Lung (tissue), 12 donors: ENCODE measurements around the gene ATP6V1B1. TPM values are rescaled to one million over a fixed set of nuclear protein-coding genes. Genes with fewer than 3 reads are reported as not detected.

Source experiments
- ATAC-seq: fragments of 200-7000 bp; cut with Tn5 transposase; one replicate; pipeline ENCODE4 v1.9.1; 2020; ENCODE audit warnings: moderate number of reproducible peaks; ENCODE audit not compliant: insufficient read depth, low FRiP score
- DNase-seq, 3 donors: peaks; one replicate each; pipeline ENCODE4 v3.0.0-alpha.2; 2013 to 2017
- H3K27ac ChIP-seq, 2 donors: one replicate each; pipeline ENCODE4 v1.5.1; 2013; ENCODE audit warnings: mild to moderate bottlenecking in 2 of 2, moderate library complexity in 2 of 2, control low read depth in 1 of 2, inconsistent platforms in 1 of 2, low read depth in 1 of 2, low read length in 1 of 2
- H3K27me3 ChIP-seq, 3 donors: one replicate each; pipeline ENCODE4 v1.5.1; 2013; ENCODE audit warnings: low read length in 2 of 3; ENCODE audit not compliant: control insufficient read depth in 3 of 3, insufficient read depth in 3 of 3
- H3K36me3 ChIP-seq, 4 donors: one replicate each; pipeline ENCODE4 v1.5.1; 2013; ENCODE audit warnings: low read length in 4 of 4, mild to moderate bottlenecking in 1 of 4, moderate library complexity in 1 of 4; ENCODE audit not compliant: control insufficient read depth in 4 of 4, insufficient read depth in 4 of 4
- H3K4me1 ChIP-seq, 5 donors: one replicate each; pipeline ENCODE4 v1.5.1; 2013; ENCODE audit warnings: low read length in 5 of 5, mild to moderate bottlenecking in 2 of 5, moderate library complexity in 1 of 5; ENCODE audit not compliant: control insufficient read depth in 5 of 5, insufficient read depth in 5 of 5
- H3K4me3 ChIP-seq: one replicate; pipeline ENCODE4 v1.5.1; 2013; ENCODE audit warnings: mild to moderate bottlenecking, control low read depth, moderate library complexity
- H3K9ac ChIP-seq, 2 donors: one replicate each; pipeline ENCODE4 v1.5.1; 2013; ENCODE audit warnings: low read length in 2 of 2, control low read depth in 1 of 2; ENCODE audit not compliant: insufficient read depth in 1 of 2
- H3K9me3 ChIP-seq, 4 donors: one replicate each; pipeline ENCODE4 v1.5.1; 2013; ENCODE audit warnings: low read length in 3 of 4, mild to moderate bottlenecking in 1 of 4, moderate library complexity in 1 of 4; ENCODE audit not compliant: control insufficient read depth in 4 of 4, insufficient read depth in 3 of 4
- WGBS, 2 donors: extraction: QIAGEN DNeasy Blood & Tissue Kit; methylation state at CpG; one replicate each; pipeline ENCODE4 v1.1.7; 2013; 5-methylcytosine and 5-hydroxymethylcytosine counted together
- polyA plus RNA-seq, 2 donors: library from polyadenylated mRNA; stranded (reverse); fragments of 200-250 nt; gene quantifications; one replicate each; pipeline ENCODE4 v1.2.1, GENCODE V29; 2013
- total RNA-seq, 2 donors: library from RNA; depleted of rRNA in 1 of 2; stranded (reverse); fragments of >200 nt in 1 of 2; gene quantifications; one replicate each; pipeline ENCODE4 v1.2.1, GENCODE V29; 2014 to 2021
- TF ChIP-seq, protein P1 (sequence below): IDR thresholded peaks from 2 replicates; pipeline ENCODE4 v1.5.1; 2012; ENCODE audit warnings: mild to moderate bottlenecking; ENCODE audit errors: control extremely low read depth, extremely low read depth
- donor health status: control.
- donor health status: control.
- donor health status: Bipolar disorder and iron deficiency.
- donor health status: healthy.
- donor health status: DM: yes; HTN: yes; CAD: no.

Gene ATP6V1B1
- total and polyA plus RNA-seq, 4 donors, result 0.33 to 5.9 (median 1.8) TPM

DNA sequence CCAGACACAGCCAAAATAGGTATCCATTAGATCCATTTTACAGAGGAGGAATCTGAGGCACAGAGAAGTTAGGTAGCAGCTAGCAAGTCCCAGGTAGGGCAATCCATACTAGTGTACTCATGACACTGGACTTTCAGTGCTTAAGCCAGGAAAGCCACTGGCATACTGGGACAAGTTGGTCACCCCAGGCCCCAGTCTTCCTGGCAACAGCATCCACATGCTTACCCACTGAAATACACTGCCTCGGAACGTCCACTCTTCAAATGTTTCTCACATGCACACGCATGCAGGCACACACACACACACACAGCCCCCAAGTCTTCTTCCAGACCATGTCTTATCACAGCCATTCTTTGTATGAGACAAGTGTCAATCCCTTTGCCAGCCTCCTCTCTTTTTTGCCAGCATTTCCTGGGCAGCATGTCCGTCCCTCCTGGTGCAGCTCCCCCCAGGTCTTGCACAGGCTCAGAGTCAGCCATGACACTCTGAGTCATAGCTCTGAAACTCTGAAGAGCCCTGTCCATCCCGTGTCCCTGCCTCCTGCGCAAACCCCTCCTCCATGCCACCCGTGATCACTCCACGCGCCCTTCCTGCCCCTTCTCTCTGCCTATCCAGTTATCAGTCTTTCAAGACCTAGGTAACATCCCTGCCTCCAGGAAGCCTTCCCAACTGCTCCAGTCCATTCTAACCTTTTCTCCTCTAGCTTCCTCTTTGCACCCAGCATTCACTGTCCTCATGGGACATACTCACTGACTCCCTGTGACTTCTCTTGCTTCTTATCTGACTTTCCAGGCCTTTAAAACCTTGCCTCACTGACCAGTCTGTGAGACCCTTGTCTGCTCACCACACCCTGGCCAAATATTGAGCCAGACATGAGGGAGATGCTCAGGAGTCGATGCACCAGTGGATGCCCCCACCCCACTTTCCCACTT lies 69.8 kb downstream of the ATP6V1B1 start:
- Histone ChIP-seq H3K4me1 (no peaks in the 10 kb centered on the region), H3K36me3 (no peaks in the 10 kb centered on the region), H3K27me3 (peaks cover 0 to 7% (median 0%) of the 10 kb centered on the region in 3 donors), H3K9me3 (peaks cover 0 to 3% (median 0%) of the 10 kb centered on the region in 4 donors), H3K9ac (no peak overlapping the region), H3K4me3 (no peak overlapping the region), H3K27ac (no peak overlapping the region)
- 79 to 86% methylated on average over 10 of the region's 10 CpGs for WGBS, 2 donors
- TF ChIP-seq, protein P1, sequence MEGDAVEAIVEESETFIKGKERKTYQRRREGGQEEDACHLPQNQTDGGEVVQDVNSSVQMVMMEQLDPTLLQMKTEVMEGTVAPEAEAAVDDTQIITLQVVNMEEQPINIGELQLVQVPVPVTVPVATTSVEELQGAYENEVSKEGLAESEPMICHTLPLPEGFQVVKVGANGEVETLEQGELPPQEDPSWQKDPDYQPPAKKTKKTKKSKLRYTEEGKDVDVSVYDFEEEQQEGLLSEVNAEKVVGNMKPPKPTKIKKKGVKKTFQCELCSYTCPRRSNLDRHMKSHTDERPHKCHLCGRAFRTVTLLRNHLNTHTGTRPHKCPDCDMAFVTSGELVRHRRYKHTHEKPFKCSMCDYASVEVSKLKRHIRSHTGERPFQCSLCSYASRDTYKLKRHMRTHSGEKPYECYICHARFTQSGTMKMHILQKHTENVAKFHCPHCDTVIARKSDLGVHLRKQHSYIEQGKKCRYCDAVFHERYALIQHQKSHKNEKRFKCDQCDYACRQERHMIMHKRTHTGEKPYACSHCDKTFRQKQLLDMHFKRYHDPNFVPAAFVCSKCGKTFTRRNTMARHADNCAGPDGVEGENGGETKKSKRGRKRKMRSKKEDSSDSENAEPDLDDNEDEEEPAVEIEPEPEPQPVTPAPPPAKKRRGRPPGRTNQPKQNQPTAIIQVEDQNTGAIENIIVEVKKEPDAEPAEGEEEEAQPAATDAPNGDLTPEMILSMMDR, result no peak
- ATAC-seq, result no peak
- DNase-seq, result no peak

- WGBS, 2 donors, result 55 to 81% methylated on average over 2 of the region's 2 CpGs
Observed at GRCh38 chr2:71006323-71006722, 70.6 kb downstream of the ATP6V1B1 start.

DNA sequence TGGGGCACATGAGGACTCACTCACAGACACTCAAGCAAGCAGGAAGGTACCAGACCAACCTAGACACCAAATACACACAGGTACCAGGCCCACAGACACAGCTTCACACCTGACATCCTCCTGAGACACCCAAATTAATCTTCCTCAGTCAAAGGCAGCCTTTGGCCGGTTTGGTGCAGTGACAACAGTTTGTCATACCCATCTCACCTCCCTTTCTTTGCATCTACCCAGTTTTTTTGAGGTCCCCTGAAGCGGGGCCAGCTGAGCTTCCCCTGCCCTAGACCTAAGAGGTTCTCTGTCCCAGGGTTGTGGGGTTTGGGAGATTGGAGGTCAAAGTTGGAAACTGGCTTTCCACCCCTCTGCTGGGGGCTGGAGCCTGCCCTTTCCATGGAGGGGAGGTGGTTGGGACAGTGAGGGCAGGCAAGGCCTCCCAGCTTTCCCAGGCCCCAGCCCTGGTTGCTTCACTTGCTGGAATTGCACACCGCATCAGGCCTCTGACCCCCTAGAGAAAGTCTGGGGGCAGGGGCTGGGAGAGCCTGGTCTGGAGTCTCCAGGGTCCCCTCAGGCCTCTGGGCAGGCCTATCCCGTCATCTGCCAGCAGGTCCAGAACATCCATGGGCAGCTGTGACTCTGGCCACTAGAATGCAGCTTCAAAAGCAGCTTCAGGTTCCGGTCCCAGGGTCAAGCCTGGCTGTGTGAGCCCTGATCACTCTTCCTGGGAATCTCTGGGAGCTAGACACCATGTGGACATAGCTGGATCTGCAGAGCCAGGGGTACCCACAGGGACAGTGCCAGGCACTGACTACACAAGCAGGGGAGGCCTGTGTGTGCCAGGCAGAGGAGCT lies 71.5 kb downstream of the ATP6V1B1 start:
- Histone ChIP-seq H3K36me3 (no peaks in the 10 kb centered on the region), H3K4me1 (no peaks in the 10 kb centered on the region), H3K4me3 (no peak overlapping the region), H3K9me3 (peaks cover 0 to 3% (median 0%) of the 10 kb centered on the region in 4 donors), H3K27ac (no peak overlapping the region), H3K9ac (no peak overlapping the region), H3K27me3 (peaks cover 0 to 12% (median 0%) of the 10 kb centered on the region in 3 donors)
- 86% methylated on average over 5 of the region's 5 CpGs for WGBS, 2 donors
- TF ChIP-seq, protein P1, result no peak
- DNase-seq, result no peak
- no peak for ATAC-seq

More at GRCh38 chr2:71006323-71006722, 70.6 kb downstream of the ATP6V1B1 start:
- no peak for DNase-seq
- no peak for ATAC-seq
- Histone ChIP-seq H3K4me1 (no peaks in the 10 kb centered on the region), H3K27me3 (peaks cover 0 to 7% (median 0%) of the 10 kb centered on the region in 3 donors), H3K27ac (no peak overlapping the region), H3K9me3 (peaks cover 0 to 3% (median 0%) of the 10 kb centered on the region in 4 donors), H3K9ac (no peak overlapping the region), H3K4me3 (no peak overlapping the region), H3K36me3 (no peaks in the 10 kb centered on the region)
- TF ChIP-seq, protein P1, result no peak
